Measurements from ENCODE around the gene AP1B1. TPM values are rescaled to one million over a fixed set of nuclear protein-coding genes. Genes with fewer than 3 reads are reported as not detected.

AP1B1 gene
- total RNA-seq, 1 experiment from 2014 or later: 176 TPM

GRCh38 chr22:29300807-29301601, 87.4 kb downstream of the AP1B1 start:
- DNase-seq (ENCODE audit: low spot score): peak; percentile 30

DNA sequence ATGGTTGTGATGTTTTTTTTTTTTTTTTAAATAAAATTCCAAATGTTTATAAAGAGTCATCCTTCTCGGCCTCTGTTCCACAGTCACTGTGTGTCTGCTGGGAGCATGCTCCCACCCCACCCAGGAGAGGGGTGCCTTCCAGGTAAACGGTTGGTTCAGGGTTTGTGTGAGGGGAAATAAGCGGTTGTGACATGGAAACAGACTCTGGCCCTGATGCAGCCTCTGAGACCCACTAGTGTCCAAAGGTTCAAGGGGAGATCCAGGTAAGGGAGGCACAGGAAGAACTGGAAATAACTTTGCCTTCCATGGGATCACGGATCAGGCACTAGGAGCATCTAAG, 87.9 kb downstream of the AP1B1 start:
- DNase-seq (ENCODE audit: low spot score): peak; percentile 23

- no peak for DNase-seq (ENCODE audit: low spot score)
Measured at GRCh38 chr22:29299136-29299900, 89.1 kb downstream of the AP1B1 start.

- DNase-seq (ENCODE audit: low spot score): no peak
Measured at GRCh38 chr22:29298641-29299040, 89.7 kb downstream of the AP1B1 start.

- DNase-seq (ENCODE audit: low spot score): no peak
Measured at GRCh38 chr22:29292379-29292778, 96.0 kb downstream of the AP1B1 start.

GRCh38 chr22:29291215-29291614, 97.2 kb downstream of the AP1B1 start:
- DNase-seq (ENCODE audit: low spot score): no peak

- no peak for DNase-seq (ENCODE audit: low spot score)
Measured at GRCh38 chr22:29290061-29290460, 98.3 kb downstream of the AP1B1 start.

DNA sequence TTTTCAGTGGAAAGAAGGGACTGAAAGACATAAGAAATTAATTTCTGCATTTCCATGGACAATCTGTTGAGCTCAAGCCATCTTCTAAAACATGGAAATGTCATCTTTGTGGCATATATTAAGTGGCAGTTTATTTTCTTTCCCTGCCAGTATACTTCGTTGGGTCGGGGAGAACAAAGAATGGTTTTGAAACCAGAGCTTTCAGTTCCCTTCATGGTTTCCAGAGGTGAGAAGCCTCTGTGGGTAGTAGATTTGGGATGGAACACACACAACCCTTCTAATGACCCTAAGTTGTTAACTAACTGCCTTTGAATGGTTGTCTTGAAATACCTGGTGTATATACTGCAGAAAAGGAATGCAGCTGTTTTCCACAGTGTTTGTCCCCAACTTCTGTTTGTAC, 99.5 kb downstream of the AP1B1 start:
- no peak for DNase-seq (ENCODE audit: low spot score)

- DNase-seq (ENCODE audit: low spot score): no peak
Measured at GRCh38 chr22:29284196-29284595, 104.2 kb downstream of the AP1B1 start.

GRCh38 chr22:29277927-29278326, 110.4 kb downstream of the AP1B1 start:
- DNase-seq (ENCODE audit: low spot score): no peak

Small RNA genes within 50 kb of the gene (small RNA-seq; reads per million reads assigned to genes)
- gene AC000041.1 (not detected), gene MIR3653 (not detected)

Other genes with a start within 250 kb of the AP1B1 start
- 1.5 TPM in 1 of 2 replicates, not detected in the other for gene EMID1, start 182.7 kb downstream of the AP1B1 start, total RNA-seq (2014; rRNA removed; shearing (Covaris generic))
- 60.8 and 72.4 TPM in 2 replicates for gene RHBDD3, start 120.6 kb downstream of the AP1B1 start, total RNA-seq (2014; rRNA removed; shearing (Covaris generic))
- gene EWSR1, start 120.3 kb downstream of the AP1B1 start, total RNA-seq (2014; rRNA removed; shearing (Covaris generic)): 372 TPM in 2 replicates
- 23.7 and 25.2 TPM in 2 replicates for gene GAS2L1, start 81.9 kb downstream of the AP1B1 start, total RNA-seq (2014; rRNA removed; shearing (Covaris generic))
- gene RASL10A, start 72.9 kb downstream of the AP1B1 start, total RNA-seq (2014; rRNA removed; shearing (Covaris generic)): 0.99 and 2.1 TPM in 2 replicates
- not detected in 2 replicates for gene RFPL1, start 50.0 kb upstream of the AP1B1 start, total RNA-seq (2014; rRNA removed; shearing (Covaris generic))
- gene NEFH, start 91.6 kb upstream of the AP1B1 start, total RNA-seq (2014; rRNA removed; shearing (Covaris generic)): not detected in 2 replicates
- 43.5 and 63.9 TPM in 2 replicates for gene THOC5, start 165.2 kb upstream of the AP1B1 start, total RNA-seq (2014; rRNA removed; shearing (Covaris generic))
- gene NIPSNAP1, start 192.5 kb upstream of the AP1B1 start, total RNA-seq (2014; rRNA removed; shearing (Covaris generic)): 88.2 and 108 TPM in 2 replicates
- 47.0 and 51.5 TPM in 2 replicates for gene NF2, start 215.1 kb upstream of the AP1B1 start, total RNA-seq (2014; rRNA removed; shearing (Covaris generic))

Data from HT-29 (cell line).